HEK293T (cell line): ENCODE measurements around the gene LAMTOR4.

Source experiments
- CTCF ChIA-PET: fragments of 350-600 bp; formaldehyde crosslinking; extraction: SDS; loops from one replicate; lab custom pipeline; 2021; ENCODE audit warnings: antibody characterized with exemption, inconsistent platforms; lab: Yijun Ruan, JAX
- POLR2A ChIA-PET: fragments of 350-600 bp; formaldehyde crosslinking; extraction: SDS; loops from one replicate; lab custom pipeline; 2020; ENCODE audit warnings: antibody characterized with exemption, inconsistent platforms; lab: Yijun Ruan, JAX
- DNase-seq: peaks from one replicate; pipeline ENCODE4 v3.0.0; 2012; ENCODE audit warnings: mixed read lengths; ENCODE audit errors: extremely low spot score
- ARNT ChIP-seq: fragments of 450-650 bp; IDR thresholded peaks from 2 replicates; pipeline ENCODE4 v1.6.1; 2017; ENCODE audit warnings: mild to moderate bottlenecking
- BHLHE40 ChIP-seq: fragments of 450-650 bp; IDR thresholded peaks from 2 replicates; pipeline ENCODE4 v1.6.1; 2016; ENCODE audit warnings: mild to moderate bottlenecking, moderate library complexity, borderline replicate concordance
- CTBP1 ChIP-seq: fragments of 450-650 bp; IDR thresholded peaks from 2 replicates; pipeline ENCODE4 v1.6.1; 2016; ENCODE audit warnings: borderline replicate concordance
- ELF4 ChIP-seq: fragments of 450-650 bp; IDR thresholded peaks from 2 replicates; pipeline ENCODE4 v1.6.1; 2017; ENCODE audit warnings: antibody characterized with exemption
- FOXA1 ChIP-seq: fragments of 450-650 bp; IDR thresholded peaks from 2 replicates; pipeline ENCODE4 v1.6.1; 2016; ENCODE audit warnings: mild to moderate bottlenecking
- FOXK2 ChIP-seq: fragments of 450-650 bp; IDR thresholded peaks from 2 replicates; pipeline ENCODE4 v1.6.1; 2016; ENCODE audit warnings: mild to moderate bottlenecking
- FOXM1 ChIP-seq: fragments of 450-650 bp; IDR thresholded peaks from 2 replicates; pipeline ENCODE4 v1.6.1; 2017; ENCODE audit warnings: mild to moderate bottlenecking, borderline replicate concordance
- HDGF ChIP-seq: fragments of 450-650 bp; IDR thresholded peaks from 2 replicates; pipeline ENCODE4 v1.6.1; 2017; ENCODE audit warnings: antibody characterized with exemption, borderline replicate concordance
- L3MBTL2 ChIP-seq: fragments of 450-650 bp; conservative IDR thresholded peaks from 2 replicates; pipeline ENCODE4 v1.6.1; 2016; ENCODE audit warnings: mild to moderate bottlenecking
- LEF1 ChIP-seq: fragments of 450-650 bp; IDR thresholded peaks from 2 replicates; pipeline ENCODE4 v1.6.1; 2017; ENCODE audit warnings: mild to moderate bottlenecking, borderline replicate concordance
- NFRKB ChIP-seq: fragments of 450-650 bp; IDR thresholded peaks from 2 replicates; pipeline ENCODE4 v1.6.1; 2016; ENCODE audit warnings: mild to moderate bottlenecking, moderate library complexity
- SP1 ChIP-seq: fragments of 450-650 bp; IDR thresholded peaks from 2 replicates; pipeline ENCODE4 v1.6.1; 2017
- SUZ12 ChIP-seq: fragments of 450-650 bp; IDR thresholded peaks from 2 replicates; pipeline ENCODE4 v1.6.1; 2016; ENCODE audit warnings: mild to moderate bottlenecking
- TARDBP ChIP-seq: fragments of 450-650 bp; IDR thresholded peaks from 2 replicates; pipeline ENCODE4 v1.6.1; 2016
- ZNF384 ChIP-seq: fragments of 450-650 bp; IDR thresholded peaks from 2 replicates; pipeline ENCODE4 v1.6.1; 2016
- TF ChIP-seq, protein P1 (sequence below): fragments of 450-650 bp; IDR thresholded peaks from 2 replicates; pipeline ENCODE4 v1.6.1; 2016

The LAMTOR4 gene

DNA sequence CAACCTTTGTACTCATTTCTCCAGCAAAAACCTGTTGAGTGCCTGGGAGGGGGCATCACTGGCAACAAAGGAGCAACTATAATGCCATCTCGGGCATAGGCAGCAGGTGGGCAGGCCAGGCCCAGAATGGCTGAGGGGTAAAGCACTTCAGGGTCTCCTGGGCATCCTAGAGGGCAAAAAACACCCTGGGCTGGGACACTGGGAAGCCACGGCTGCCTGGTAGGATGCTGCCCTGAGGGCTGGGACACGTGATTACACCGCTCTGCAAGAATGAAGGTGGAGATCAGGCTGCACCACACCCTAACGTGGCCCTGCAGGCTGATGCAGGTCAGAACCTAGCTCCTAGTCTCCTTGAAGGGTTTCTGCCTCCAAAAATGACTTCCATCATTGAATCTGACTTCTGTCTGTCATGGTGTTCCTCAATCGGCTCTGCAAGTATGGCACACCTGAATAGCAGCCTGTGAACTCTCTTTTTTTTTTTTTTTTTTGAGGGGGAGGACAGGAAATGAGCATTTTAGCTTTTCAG lies 14.4 kb downstream of the LAMTOR4 start:
- ChIA-PET CTCF (interaction anchor here (1.1 kb wide), 1 partner anchor 10 kb away, joined by 6 read pairs; no protein-coding TSS in a partner anchor), POLR2A (interaction anchor here (1.8 kb wide), 1 partner anchor 14 kb away, joined by 7 read pairs; the partner anchor contains the start of gene LAMTOR4)
- no peak for DNase-seq
- TF ChIP-seq LEF1 (no peak), BHLHE40 (no peak), CTBP1 (no peak), SUZ12 (no peak), ELF4 (no peak), TARDBP (no peak), FOXM1 (no peak), SP1 (no peak), FOXA1 (no peak), ARNT (no peak), L3MBTL2 (no peak), HDGF (no peak), ZNF384 (no peak), NFRKB (no peak), FOXK2 (no peak)
- TF ChIP-seq, protein P1, sequence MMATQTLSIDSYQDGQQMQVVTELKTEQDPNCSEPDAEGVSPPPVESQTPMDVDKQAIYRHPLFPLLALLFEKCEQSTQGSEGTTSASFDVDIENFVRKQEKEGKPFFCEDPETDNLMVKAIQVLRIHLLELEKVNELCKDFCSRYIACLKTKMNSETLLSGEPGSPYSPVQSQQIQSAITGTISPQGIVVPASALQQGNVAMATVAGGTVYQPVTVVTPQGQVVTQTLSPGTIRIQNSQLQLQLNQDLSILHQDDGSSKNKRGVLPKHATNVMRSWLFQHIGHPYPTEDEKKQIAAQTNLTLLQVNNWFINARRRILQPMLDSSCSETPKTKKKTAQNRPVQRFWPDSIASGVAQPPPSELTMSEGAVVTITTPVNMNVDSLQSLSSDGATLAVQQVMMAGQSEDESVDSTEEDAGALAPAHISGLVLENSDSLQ: no peak

DNA sequence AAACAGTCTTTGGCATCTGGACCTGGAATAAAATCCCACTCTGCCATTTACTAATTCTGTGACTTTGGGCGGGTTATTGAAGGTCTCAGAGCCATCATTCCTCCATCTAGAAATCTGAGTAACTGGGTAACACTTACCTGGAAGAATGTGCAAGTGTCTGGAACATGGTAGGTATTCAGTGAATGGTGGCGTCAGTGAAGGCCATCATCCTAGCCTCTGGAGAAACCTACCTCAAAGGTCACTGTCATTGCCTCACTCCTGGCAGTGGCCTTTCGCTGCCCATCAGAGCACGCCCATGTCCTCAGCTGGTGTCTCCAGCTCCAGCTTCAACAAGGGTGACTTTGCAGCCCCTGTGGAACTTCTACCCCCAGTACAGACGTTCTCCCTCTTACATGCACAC lies 15.2 kb downstream of the LAMTOR4 start:
- TF ChIP-seq FOXK2: no peak
- no peak for TF ChIP-seq ELF4
- TF ChIP-seq L3MBTL2: no peak
- TF ChIP-seq TARDBP: no peak
- TF ChIP-seq, protein P1: no peak
- TF ChIP-seq HDGF: no peak
- TF ChIP-seq SP1: no peak
- no peak for TF ChIP-seq SUZ12
- no peak for TF ChIP-seq BHLHE40
- TF ChIP-seq LEF1: no peak
- ChIA-PET CTCF (interaction anchor here (1.1 kb wide), 1 partner anchor 10 kb away, joined by 6 read pairs; no protein-coding TSS in a partner anchor), POLR2A (interaction anchor here (1.8 kb wide), 1 partner anchor 15 kb away, joined by 7 read pairs; the partner anchor contains the start of gene LAMTOR4)
- no peak for DNase-seq

DNA sequence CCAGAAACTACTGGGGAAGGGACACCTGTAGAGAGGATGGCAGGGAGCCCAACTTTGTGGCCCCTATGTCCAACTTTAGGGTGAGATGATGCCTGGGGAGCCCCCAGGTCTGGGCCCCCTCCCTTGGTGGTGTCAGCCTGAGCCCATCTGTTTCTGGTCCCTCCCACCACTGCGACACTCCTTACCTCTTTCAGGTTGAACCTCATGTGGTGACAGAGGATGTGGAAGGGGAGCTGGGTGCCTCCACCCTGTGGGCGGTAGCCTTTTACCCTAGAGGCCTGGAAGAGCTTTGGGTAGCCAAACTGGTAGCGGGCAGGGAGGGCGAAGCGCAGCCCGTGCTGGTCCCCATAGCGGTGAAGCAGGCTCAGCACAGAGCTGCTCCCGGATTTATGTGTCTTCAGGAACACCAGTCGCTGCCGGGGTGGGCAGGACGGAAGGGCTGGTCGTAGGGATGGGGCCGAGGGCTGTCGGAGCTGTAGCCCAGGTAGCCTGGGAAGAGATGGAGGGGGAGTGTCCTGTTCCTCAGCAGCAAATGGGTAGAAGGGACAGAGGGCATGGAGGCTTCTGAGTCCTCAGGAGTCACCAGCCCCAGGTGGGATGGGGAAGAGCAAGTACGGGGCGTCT lies 17.7 kb downstream of the LAMTOR4 start:
- no peak for DNase-seq
- CTCF ChIA-PET: interaction anchor here (0.6 to 1.4 kb wide), 4 partner anchors 10 to 31 kb away, joined by 3 to 4 read pairs (median 3); partner anchors contain the start of gene GPC2
- POLR2A ChIA-PET: interaction anchor here (0.9 to 2.3 kb wide), 3 partner anchors 9 to 24 kb away, joined by 3 to 12 read pairs (median 4); partner anchors contain the start of genes GPC2 and STAG3
- TF ChIP-seq FOXK2 (no peak), ZNF384 (no peak), HDGF (no peak), BHLHE40 (no peak), NFRKB (no peak), SUZ12 (no peak), ARNT (no peak), FOXM1 (no peak)

DNA sequence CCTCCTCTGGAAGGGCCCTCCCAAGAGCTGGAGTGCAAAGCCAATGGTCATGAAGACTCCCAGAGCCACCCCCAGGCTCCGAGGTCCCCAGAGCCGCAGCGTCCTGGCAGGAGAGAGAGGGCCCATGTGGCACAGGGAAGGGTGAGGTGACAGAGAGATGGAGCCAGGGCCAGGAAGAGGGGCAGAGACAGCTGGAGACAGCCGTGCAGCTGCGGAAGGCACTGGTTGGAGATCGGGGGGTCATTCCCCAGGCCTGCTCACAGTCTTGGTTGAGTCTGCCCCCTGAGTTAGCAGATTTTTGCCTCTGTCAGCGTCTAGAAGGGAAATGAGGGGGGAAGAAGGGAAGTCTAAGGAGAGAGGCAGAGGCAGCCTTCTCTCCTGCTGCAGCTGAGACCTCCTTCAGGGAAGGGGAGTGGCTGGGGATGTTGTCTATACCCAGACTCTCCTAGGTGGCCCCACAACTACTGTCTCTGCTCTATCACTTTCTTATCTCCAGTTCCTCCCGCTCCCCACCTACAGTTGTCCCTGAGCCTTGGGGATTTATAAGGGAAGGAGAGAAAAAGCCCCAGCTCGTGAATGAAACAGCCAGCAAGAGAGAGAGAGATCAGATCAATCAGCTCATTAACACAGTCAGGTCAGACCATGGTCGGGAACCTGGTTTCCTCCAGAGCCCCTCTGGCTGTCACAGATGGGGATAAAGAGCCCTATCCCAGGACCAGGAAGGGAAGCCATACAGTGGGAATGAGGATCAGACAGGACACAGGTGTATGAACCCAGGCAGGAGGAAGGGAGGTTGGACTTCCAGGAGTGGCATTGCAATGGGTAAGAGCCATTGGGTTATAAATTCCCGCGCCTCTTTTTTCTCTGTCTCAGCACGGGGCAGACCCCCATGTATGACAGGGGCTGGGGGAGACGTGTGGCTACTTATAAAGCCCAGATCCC lies 18.5 kb downstream of the LAMTOR4 start:
- ChIA-PET POLR2A (interaction anchor here (0.9 to 2.3 kb wide), 3 partner anchors 10 to 23 kb away, joined by 3 to 12 read pairs (median 4); partner anchors contain the start of genes GPC2 and STAG3), CTCF (interaction anchor here (0.6 to 2.2 kb wide), 4 partner anchors 10 to 37 kb away, joined by 3 to 8 read pairs (median 4); partner anchors contain the start of genes GPC2 and LAMTOR4)
- TF ChIP-seq, protein P1: no peak
- TF ChIP-seq L3MBTL2 (no peak), BHLHE40 (no peak), ARNT (no peak), SP1 (no peak), ELF4 (no peak), LEF1 (no peak), TARDBP (no peak), CTBP1 (no peak), FOXK2 (no peak)
- DNase-seq: no peak

DNA sequence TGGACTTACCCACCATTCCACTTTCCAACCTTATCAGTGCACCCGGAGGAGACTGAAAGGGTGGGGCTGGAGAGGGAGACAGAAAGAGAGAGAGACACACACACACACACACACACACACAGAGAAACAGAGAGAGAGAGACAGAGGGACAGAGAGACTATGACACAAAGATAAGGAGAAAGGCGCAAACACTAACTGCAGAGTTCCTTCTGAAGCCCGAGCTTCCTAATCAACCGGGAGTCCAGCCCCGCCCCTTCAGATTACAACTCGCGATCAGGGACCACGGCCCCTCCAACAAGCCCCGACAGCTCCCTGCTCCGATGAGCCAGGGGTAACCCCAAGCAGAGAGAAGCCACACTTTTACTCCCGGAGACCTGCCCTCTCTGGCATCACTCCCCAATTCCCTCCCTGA lies 19.2 kb downstream of the LAMTOR4 start:
- CTCF ChIA-PET: interaction anchor here (1.0 to 2.2 kb wide), 3 partner anchors 9 to 37 kb away, joined by 3 to 8 read pairs (median 3); partner anchors contain the start of genes GPC2 and LAMTOR4
- POLR2A ChIA-PET: interaction anchor here (1.3 to 2.3 kb wide), 2 partner anchors 9 to 22 kb away, joined by 3 to 12 read pairs; partner anchors contain the start of genes GPC2 and STAG3
- no peak for DNase-seq
- no peak for TF ChIP-seq FOXM1
- TF ChIP-seq SUZ12: no peak
- TF ChIP-seq FOXA1: no peak
- TF ChIP-seq NFRKB: no peak
- no peak for TF ChIP-seq LEF1
- TF ChIP-seq TARDBP: no peak
- no peak for TF ChIP-seq HDGF
- TF ChIP-seq, protein P1: no peak
- TF ChIP-seq L3MBTL2: no peak
- no peak for TF ChIP-seq FOXK2
- no peak for TF ChIP-seq ARNT
- no peak for TF ChIP-seq ELF4
- no peak for TF ChIP-seq BHLHE40
- TF ChIP-seq CTBP1: no peak
- no peak for TF ChIP-seq ZNF384
- no peak for TF ChIP-seq SP1
